GM21737 (cell line): ENCODE results near the gene GUK1.
"Not testable (repeated sequence)": the region's sequence is repeated elsewhere in the genome, so short reads cannot be mapped to it uniquely, and the experiment has no call there.

ENCODE experiments used
- ATAC-seq: cut with Tn5 transposase; IDR thresholded peaks from one replicate; pipeline ENCODE4 v1.9.1; 2021; ENCODE audit warnings: mild to moderate bottlenecking, moderate library complexity; ENCODE audit not compliant: unreplicated experiment

The GUK1 gene

DNA sequence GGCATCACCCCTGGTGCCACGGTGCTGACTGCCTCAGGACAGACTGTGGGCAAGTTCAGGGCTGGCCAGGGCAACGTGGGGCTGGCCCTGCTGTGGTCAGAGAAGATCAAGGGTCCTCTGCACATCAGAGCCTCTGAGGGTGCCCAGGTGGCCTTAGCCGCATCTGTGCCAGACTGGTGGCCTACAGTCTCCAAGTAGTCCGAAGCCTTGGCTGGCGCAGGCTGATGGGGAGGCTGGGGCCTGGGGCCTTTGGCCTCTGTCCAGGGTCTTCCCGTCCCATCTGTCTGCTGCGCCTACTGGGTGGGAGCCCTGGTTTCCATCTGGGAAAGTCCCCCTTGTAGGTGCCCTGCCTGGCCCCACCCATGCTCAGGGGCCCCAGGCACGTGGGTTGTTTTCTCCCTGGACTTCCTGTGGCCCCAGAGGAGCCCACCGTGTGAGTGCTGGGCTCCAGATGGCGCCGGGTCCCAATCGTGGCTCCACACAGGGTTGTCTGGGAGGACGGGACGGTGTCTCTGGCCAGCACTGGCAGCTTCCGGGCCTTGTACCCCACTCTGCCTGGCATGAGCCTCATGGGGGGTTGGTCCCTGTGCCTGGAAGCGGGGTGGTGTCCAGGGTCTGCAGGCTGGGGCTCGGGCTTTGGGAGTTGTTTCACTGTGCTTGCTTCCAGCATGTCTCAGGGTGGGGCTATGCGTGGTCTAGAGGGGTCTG, 35.4 kb downstream of the GUK1 start:
- ATAC-seq = no peak

- no peak for ATAC-seq
Measured at GRCh38 chr1:228176024-228176395, 35.9 kb downstream of the GUK1 start.

- ATAC-seq = no peak
Measured at GRCh38 chr1:228176461-228177182, 36.5 kb downstream of the GUK1 start.

GRCh38 chr1:228177183-228177475, 37.0 kb downstream of the GUK1 start:
- ATAC-seq = no peak

GRCh38 chr1:228177721-228178710, 37.9 kb downstream of the GUK1 start:
- no peak for ATAC-seq

- no peak for ATAC-seq
Measured at GRCh38 chr1:228178737-228179684, 38.9 kb downstream of the GUK1 start.

DNA sequence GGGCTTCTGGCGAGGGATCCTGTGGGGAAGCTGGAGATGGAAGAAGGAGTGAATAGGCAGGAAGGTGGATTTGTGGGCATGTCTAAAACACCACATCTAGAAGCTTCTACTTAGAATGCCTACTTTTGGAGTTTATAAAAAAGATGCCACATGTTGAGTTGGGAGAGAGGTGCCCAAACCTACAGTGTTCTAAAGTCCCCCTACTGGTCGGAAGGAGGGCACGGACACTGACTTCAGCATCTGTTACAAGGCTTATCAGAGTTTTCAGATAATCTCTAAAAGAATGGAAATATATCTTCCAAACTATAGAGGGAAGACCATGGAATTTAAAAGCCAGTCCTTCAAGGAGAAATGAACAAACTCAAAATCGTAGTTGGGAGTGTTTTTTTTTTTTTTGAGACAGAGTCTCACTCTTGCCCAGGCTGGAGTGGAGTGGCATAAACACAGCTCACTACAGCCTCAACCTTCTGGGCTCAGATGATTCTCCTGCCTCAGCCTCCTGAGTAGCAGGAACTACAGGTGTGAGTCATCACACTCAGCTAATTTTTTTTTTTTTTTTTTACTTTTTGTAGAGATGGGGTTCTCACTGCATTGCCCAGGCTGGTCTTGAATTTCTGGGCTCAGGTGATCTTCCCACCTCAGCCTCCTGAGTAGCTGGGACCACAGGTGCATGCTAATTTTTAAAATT, 40.3 kb downstream of the GUK1 start:
- ATAC-seq = no peak

GRCh38 chr1:228180959-228181644, 41.0 kb downstream of the GUK1 start:
- ATAC-seq = no peak

DNA sequence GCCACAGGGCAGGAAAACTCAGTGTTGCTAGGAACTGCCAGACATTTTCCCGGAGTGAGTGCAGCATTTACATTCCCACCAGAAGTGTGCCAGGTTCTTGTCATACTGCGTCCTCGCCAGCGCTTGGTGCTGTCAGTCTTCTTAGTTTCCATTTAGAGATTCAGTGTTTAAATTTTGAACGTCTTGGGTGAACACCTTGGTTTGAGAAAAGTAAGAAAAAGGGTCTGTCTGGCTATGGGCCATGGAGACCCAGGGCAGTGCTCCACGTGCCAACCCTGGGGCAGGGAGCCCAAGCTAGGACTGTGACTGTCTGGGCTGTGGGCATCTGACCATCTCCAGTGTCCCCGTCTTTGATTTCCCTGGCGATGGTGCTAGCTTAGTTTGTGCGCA, 41.6 kb downstream of the GUK1 start:
- no peak for ATAC-seq

DNA sequence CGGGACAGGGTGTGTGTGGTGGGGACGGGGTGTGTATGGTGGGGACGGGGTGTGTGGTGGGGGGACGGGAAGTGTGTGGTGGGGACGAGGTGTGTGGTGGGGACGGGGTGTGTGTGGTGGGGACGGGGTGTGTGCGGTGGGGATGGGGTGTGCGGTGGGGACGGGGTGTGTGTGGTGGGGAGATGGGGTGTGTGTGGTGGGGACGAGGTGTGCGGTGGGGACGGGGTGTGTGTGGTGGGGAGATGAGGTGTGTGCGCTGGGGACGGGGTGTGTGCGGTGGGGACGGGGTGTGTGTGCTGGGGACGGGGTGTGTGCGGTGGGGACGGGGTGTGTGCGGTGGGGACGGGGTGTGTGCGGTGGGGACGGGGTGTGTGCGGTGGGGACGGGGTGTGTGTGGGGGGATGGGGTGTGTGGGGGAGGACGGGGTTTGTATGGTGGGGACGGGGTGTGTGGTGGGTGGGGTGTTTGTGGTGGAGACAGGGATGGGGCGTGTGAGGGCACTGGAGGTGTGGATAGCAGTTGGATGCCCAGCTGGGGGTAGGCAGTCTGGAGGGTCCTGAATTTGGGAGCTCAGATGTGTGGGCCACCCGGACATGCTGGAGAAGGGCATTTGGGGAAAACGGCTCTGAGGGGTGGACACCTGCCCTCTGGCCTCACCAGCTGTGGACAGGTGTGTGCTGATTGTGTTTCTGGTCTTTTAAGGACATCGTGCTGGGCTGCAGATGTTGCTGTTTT, 42.4 kb downstream of the GUK1 start:
- ATAC-seq = no peak

- ATAC-seq = no peak
Measured at GRCh38 chr1:228184152-228184551, 44.1 kb downstream of the GUK1 start.

DNA sequence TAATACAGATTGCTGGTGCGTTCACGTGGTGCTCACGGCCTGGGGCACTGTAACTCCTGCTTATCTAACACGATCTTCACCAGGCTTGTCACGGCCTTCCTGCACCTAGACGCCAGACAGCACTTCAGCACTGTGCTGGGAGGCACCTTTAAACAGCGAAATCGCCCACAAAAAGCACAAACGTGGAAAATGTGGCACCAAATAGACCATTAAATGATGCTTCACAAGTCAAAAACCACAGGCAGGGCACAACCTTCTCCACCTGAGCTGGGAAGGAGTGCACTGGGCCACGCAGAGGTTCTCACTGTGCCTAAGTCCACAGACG, 45.5 kb downstream of the GUK1 start:
- ATAC-seq = no peak

DNA sequence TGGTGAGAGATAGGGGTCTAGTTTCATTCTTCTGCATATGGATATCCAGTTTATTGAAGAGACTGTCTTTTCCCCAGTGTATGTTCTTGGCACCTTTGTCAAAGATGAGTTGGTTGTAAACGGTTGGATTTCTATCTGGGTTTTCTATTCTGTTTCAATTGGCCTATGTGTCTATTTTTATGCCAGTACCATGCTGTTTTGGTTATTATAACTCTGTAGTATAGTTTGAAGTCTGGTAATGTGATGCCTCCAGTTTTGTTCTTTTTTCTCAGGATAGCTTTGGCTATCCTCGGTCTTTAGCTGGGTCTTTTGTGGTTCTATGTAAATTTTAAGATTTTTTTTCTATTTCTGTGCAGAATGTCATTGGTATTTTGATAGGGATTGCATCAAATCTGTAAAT, 48.2 kb downstream of the GUK1 start:
- not testable (repeated sequence) for ATAC-seq

DNA sequence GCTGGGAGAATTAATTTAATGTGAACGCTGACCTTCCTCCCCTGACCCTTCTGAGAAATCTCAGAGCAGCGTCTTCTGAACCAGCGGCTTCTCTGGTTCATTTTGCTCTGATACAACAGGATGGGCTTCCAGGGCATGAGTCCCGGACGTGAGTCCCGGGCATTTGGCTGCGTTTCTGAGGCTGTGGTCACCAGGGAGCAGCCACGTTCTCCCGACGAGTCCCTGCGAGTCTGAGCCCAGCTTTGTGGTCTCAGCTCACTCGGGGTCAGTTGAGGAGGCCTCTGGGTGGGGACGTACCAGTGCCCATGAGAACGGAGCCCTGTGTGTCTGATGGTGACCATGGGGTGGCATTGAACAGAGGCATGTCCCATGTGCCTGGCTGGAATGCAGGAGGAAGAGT, 50.1 kb downstream of the GUK1 start:
- no peak for ATAC-seq

GRCh38 chr1:228190778-228191177, 50.7 kb downstream of the GUK1 start:
- no peak for ATAC-seq

GRCh38 chr1:228194436-228194835, 54.4 kb downstream of the GUK1 start:
- ATAC-seq = no peak

DNA sequence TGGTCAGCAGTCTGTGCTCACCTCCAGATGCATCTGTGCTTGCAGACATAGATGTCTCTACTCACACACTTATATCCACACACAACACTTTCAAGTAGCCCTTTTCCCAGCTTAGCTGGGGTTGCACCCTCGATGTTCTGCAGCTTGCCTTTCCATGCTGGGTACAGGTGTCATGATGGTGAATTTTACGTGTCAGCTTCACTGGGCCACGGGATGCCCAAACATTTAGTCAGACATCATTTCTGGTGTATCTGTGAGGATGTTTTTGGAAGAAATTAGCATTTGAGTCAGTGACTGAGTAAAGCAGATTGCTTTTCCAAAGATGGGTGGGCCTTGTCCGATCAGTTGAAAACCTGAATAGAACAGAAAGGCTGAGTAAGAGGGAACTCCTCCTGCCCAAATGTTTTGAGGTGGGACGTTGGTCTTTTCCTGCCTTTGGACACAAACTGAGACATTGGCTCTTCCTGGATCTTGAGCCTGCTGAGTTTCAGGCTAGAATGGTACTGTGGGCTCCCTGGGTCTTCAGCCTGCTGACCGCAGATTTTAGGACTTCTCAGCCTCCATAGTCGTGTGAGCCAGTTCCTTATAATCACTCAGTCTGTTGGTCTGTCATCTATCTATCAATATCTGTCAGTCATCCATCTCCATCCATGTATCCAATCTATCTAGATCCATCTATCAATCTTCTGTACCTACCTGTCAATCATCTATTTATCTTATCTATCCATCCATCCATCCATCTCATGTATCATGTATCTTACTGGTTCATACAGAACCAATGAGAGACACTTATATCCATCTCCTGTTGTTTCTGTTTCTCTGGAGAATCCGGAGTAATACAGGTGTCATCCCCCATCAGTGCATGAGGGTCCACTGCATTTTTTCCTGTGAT, 55.1 kb downstream of the GUK1 start:
- no peak for ATAC-seq
